IMR-90 (cell line): ENCODE results near the gene GLRX5. TPM values are rescaled to one million over a fixed set of nuclear protein-coding genes. Genes with fewer than 3 reads are reported as not detected.
A peak's percentile ranks its signal among the peaks of the same experiment; 100 is the strongest.

Experiments used
- ATAC-seq: fragments of 200-7000 bp; cut with Tn5 transposase; 2 replicates; pipeline ENCODE4 v1.9.1; 2020; ENCODE audit warnings: low read depth, mild to moderate bottlenecking, moderate library complexity
- BruUV-seq: library from RNA; stranded (reverse); fragments of 400-500 nt; replicated peaks from 2 replicates; lab custom pipeline; 2021; lab: Mats Ljungman, UMichigan
- CTCF ChIA-PET: fragments of 300-600 bp; formaldehyde crosslinking; extraction: SDS; loops from one replicate; lab custom pipeline; 2021; ENCODE audit warnings: antibody characterized with exemption; lab: Yijun Ruan, JAX
- POLR2A ChIA-PET: fragments of 300-600 bp; sonication (Branson Sonifier 250); formaldehyde crosslinking; loops from one replicate; lab custom pipeline; 2022; ENCODE audit warnings: antibody characterized with exemption; ENCODE audit not compliant: unreplicated experiment; lab: Charles Lee
- DNase-seq: peaks from one replicate; pipeline ENCODE4 v3.0.0; 2013
- H2AFZ ChIP-seq: replicated peaks from 2 replicates; pipeline ENCODE3; 2013; ENCODE audit warnings: low read length, mild to moderate bottlenecking; ENCODE audit not compliant: poor library complexity
- H2AK5ac ChIP-seq: 2 replicates; pipeline ENCODE4 v1.6.1; 2013; ENCODE audit warnings: low read depth, low read length, inconsistent platforms
- H2AK9ac ChIP-seq: replicated peaks from 2 replicates; pipeline ENCODE3; 2013; ENCODE audit warnings: mild to moderate bottlenecking, low read depth, low read length, moderate library complexity; ENCODE audit not compliant: poor library complexity
- H2BK120ac ChIP-seq: 2 replicates; pipeline ENCODE4 v1.6.1; 2013; ENCODE audit warnings: low read depth, low read length, inconsistent platforms
- H2BK15ac ChIP-seq: 3 replicates; pipeline ENCODE4 v1.6.1; 2013; ENCODE audit warnings: low read depth, low read length, inconsistent platforms
- H2BK20ac ChIP-seq: 2 replicates; pipeline ENCODE4 v1.6.1; 2013; ENCODE audit warnings: low read depth, mild to moderate bottlenecking, inconsistent platforms, low read length, moderate library complexity
- H2BK5ac ChIP-seq: 2 replicates; pipeline ENCODE4 v1.6.1; 2013; ENCODE audit warnings: mild to moderate bottlenecking, low read depth, low read length, inconsistent platforms; ENCODE audit not compliant: poor library complexity, severe bottlenecking
- H3K14ac ChIP-seq: replicated peaks from 2 replicates; pipeline ENCODE4 v1.6.1; 2013; ENCODE audit warnings: low read depth, low read length, inconsistent platforms
- H3K18ac ChIP-seq: 2 replicates; pipeline ENCODE4 v1.6.1; 2013; ENCODE audit warnings: low read depth, low read length, control low read depth
- H3K23ac ChIP-seq: 2 replicates; pipeline ENCODE4 v1.6.1; 2013; ENCODE audit warnings: low read depth, low read length, inconsistent platforms
- H3K27ac ChIP-seq: 2 replicates; pipeline ENCODE4 v1.5.1; 2013; ENCODE audit warnings: mild to moderate bottlenecking, control low read depth, low read length; ENCODE audit not compliant: insufficient read depth
- H3K27me3 ChIP-seq: 2 replicates; pipeline ENCODE4 v1.6.1; 2013; ENCODE audit warnings: low read length; ENCODE audit not compliant: control insufficient read depth, insufficient read depth
- H3K36me3 ChIP-seq: 2 replicates; pipeline ENCODE4 v1.6.1; 2013; ENCODE audit warnings: low read length, mixed read lengths; ENCODE audit not compliant: control insufficient read depth, insufficient read depth
- H3K4ac ChIP-seq: 2 replicates; pipeline ENCODE4 v1.6.1; 2013; ENCODE audit warnings: low read depth, low read length, inconsistent platforms
- H3K4me1 ChIP-seq: 2 replicates; pipeline ENCODE4 v1.6.1; 2013; ENCODE audit warnings: low read length, mixed read lengths; ENCODE audit not compliant: control insufficient read depth, insufficient read depth
- H3K4me2 ChIP-seq: 2 replicates; pipeline ENCODE4 v1.6.1; 2013; ENCODE audit warnings: low read depth, mild to moderate bottlenecking, control low read depth, low read length, moderate library complexity
- H3K4me3 ChIP-seq: 2 replicates; pipeline ENCODE4 v1.5.1; 2013; ENCODE audit warnings: low read depth, mild to moderate bottlenecking, control low read depth, low read length, moderate library complexity; ENCODE audit not compliant: insufficient read depth
- H3K56ac ChIP-seq: 2 replicates; pipeline ENCODE4 v1.6.1; 2013; ENCODE audit warnings: low read length, inconsistent platforms; ENCODE audit not compliant: insufficient read depth; ENCODE audit errors: extremely low read depth
- H3K79me1 ChIP-seq, 2 experiments: 2 replicates each; pipeline ENCODE4 v1.6.1; 2013; ENCODE audit warnings: low read length in 2 of 2, inconsistent platforms in 1 of 2, low read depth in 1 of 2
- H3K9ac ChIP-seq: 2 replicates; pipeline ENCODE4 v1.6.1; 2013; ENCODE audit warnings: low read depth, low read length, control low read depth
- H3K9me1 ChIP-seq: 2 replicates; pipeline ENCODE4 v1.6.1; 2013; ENCODE audit warnings: low read length, inconsistent platforms; ENCODE audit not compliant: insufficient read depth
- H3K9me3 ChIP-seq: 2 replicates; pipeline ENCODE4 v1.6.1; 2013; ENCODE audit warnings: low read length; ENCODE audit not compliant: control insufficient read depth, insufficient read depth
- H4K20me1 ChIP-seq: 2 replicates; pipeline ENCODE4 v1.6.1; 2013; ENCODE audit warnings: low read length, inconsistent platforms; ENCODE audit not compliant: insufficient read depth
- H4K5ac ChIP-seq: 2 replicates; pipeline ENCODE4 v1.6.1; 2013; ENCODE audit warnings: mild to moderate bottlenecking, low read depth, low read length, control low read depth
- H4K8ac ChIP-seq, 2 experiments: 2 replicates each; pipeline ENCODE4 v1.6.1; 2013; ENCODE audit warnings: low read depth in 2 of 2, low read length in 2 of 2, control low read depth in 1 of 2, inconsistent platforms in 1 of 2
- H4K91ac ChIP-seq: 2 replicates; pipeline ENCODE4 v1.6.1; 2013; ENCODE audit warnings: low read depth, low read length, inconsistent platforms; ENCODE audit not compliant: insufficient read depth
- CEBPB ChIP-seq: IDR thresholded peaks from 2 replicates; pipeline ENCODE4 v1.6.1; 2012; ENCODE audit warnings: low read depth, low read length, improper control_type of control experiment
- MAFK ChIP-seq: IDR thresholded peaks from 2 replicates; pipeline ENCODE4 v1.6.1; 2012; ENCODE audit warnings: low read depth, low read length, improper control_type of control experiment
- MAZ ChIP-seq: IDR thresholded peaks from 2 replicates; pipeline ENCODE4 v1.6.1; 2012; ENCODE audit warnings: low read depth, mild to moderate bottlenecking, low read length, improper control_type of control experiment, moderate library complexity, borderline replicate concordance
- NFE2L2 ChIP-seq: fragments of 150-350 bp; IDR thresholded peaks from 2 replicates; pipeline ENCODE4 v1.6.1; 2016; ENCODE audit warnings: low read depth, mild to moderate bottlenecking, low read length
- RAD21 ChIP-seq: IDR thresholded peaks from 2 replicates; pipeline ENCODE4 v1.6.1; 2012; ENCODE audit warnings: low read length, improper control_type of control experiment
- RCOR1 ChIP-seq: IDR thresholded peaks from 2 replicates; pipeline ENCODE4 v1.6.1; 2012; ENCODE audit warnings: mild to moderate bottlenecking, low read length, improper control_type of control experiment; ENCODE audit not compliant: insufficient replicate concordance
- WGBS, 2 experiments: methylation state at CpG; one replicate each; pipeline versions ENCODE4 v1.1.5 to v1.1.7; 2013; ENCODE audit warnings: missing lambda C conversion rate in 2 of 2; ENCODE audit not compliant: insufficient read length in 1 of 2; ENCODE audit errors: extremely low coverage in 2 of 2; 5-methylcytosine and 5-hydroxymethylcytosine counted together
- dilution Hi-C: fragments of 300-500 bp; cut with HindIII; formaldehyde crosslinking; loops from one replicate; pipeline ENCODE4 v1.14.3; 2018; ENCODE audit warnings: low sequenced_read_pairs; ENCODE audit not compliant: unreplicated experiment
- in situ Hi-C: fragments of 300-500 bp; cut with MboI; formaldehyde crosslinking; loops from 3 replicates; pipeline ENCODE4 v1.14.3; 2019; ENCODE audit warnings: low sequenced_read_pairs, inconsistent platforms, mixed read lengths
- intact Hi-C: fragments of 100-400 bp; cut with micrococcal nuclease; formaldehyde crosslinking; loops from 2 replicates; pipeline ENCODE4 v1.10.0; 2022
- polyA plus RNA-seq, 3 experiments: library from polyadenylated mRNA; depleted of rRNA; stranded (reverse); fragments of >200 nt; gene quantifications; 2 replicates each; pipeline ENCODE4 v1.2.3, GENCODE V29; 2012; ENCODE audit warnings: low replicate concordance in 1 of 3
- total RNA-seq: library from RNA; depleted of rRNA; stranded (reverse); fragments of >200 nt; gene quantifications from 2 replicates; pipeline ENCODE4 v1.2.3, GENCODE V29; 2012
- TF ChIP-seq, protein P1 (sequence below): fragments of 150-350 bp; IDR thresholded peaks from 2 replicates; pipeline ENCODE4 v1.6.1; 2016; ENCODE audit warnings: low read depth, mild to moderate bottlenecking, low read length, moderate library complexity, borderline replicate concordance
- TF ChIP-seq, protein P2 (sequence below): fragments of 150-350 bp; IDR thresholded peaks from 2 replicates; pipeline ENCODE4 v1.6.1; 2017; ENCODE audit warnings: mild to moderate bottlenecking, antibody characterized with exemption, low read length, low read depth

The GLRX5 gene
- total and polyA plus RNA-seq, 2 of the 4 experiments (the other 2 are of a cell fraction), result 32.4 to 40.4 TPM

DNA sequence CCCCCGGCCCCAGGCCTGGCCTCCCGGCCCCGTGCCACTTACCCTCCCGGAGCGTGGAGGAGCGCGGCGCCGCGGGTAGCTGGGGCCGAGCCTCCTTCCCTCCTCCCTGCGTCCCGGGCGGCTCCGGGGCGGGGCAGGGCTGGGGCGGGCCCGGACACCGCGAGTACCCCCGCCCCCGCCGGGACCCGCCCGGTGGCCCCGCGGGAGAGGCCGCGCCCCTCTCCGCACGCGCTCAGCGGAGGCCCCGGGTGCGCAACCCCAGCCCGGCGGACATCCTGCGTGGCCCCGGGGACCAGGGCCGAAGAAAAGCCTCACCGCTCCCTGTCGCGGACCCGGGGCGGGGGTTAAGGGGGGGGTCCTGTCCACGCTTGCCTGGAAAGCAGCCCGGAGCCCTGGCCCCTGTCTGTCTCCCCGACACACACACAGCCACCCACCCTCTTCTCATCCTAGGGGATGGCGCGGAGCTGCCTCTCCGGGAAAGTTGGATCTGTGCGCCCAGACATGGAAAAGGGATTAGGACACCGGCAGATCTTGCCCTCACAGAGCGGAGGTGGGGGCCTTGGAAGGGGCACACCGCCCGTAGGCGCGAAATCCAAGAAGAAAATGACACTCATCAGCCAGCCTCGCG lies 18.2 kb upstream of the GLRX5 start, which contains the start of gene SYNE3:
SYNE3 (minus strand) TSS at position 97 of the 628 bp plus-strand sequence. CDS start 40,829 bp downstream, outside the sequence.
- Histone ChIP-seq H3K9me1 (peaks cover 21% of the 10 kb centered on the region), H4K20me1 (no peaks in the 10 kb centered on the region), H3K4me1 (peaks cover 34% of the 10 kb centered on the region), H3K9me3 (no peaks in the 10 kb centered on the region), H3K36me3 (no peaks in the 10 kb centered on the region), H2BK20ac (peak within 1 kb of the TSS; percentile 60; the same call in 1 of the 2 replicates), H2BK5ac (peak within 1 kb of the TSS; percentile 3), H4K91ac (peak within 1 kb of the TSS; percentile 52), H2AK9ac (peak within 1 kb of the TSS; percentile 96), H3K79me1 (peaks cover 6 to 39% of the 10 kb centered on the region in 2 experiments; a peak in 3 of 4 replicates), H4K5ac (peak within 1 kb of the TSS; percentile 19; the same call in 1 of the 2 replicates), H2BK15ac (peak within 1 kb of the TSS; percentile 46; the same call in 1 of the 3 replicates), H2BK120ac (peak within 1 kb of the TSS; percentile 72), H2AK5ac (peak within 1 kb of the TSS; percentile 89), H3K9ac (peak within 1 kb of the TSS; percentile 51), H3K18ac (peak within 1 kb of the TSS; percentile 39; the same call in 1 of the 2 replicates), H4K8ac (peak within 1 kb of the TSS; percentile 42 to 79; a peak in 2 of 4 replicates), H3K4me3 (peak within 1 kb of the TSS; percentile 25), H3K27me3 (no peaks in the 10 kb centered on the region), H3K14ac (peak within 1 kb of the TSS; percentile 89), H3K56ac (peak within 1 kb of the TSS; percentile 14; the same call in 1 of the 2 replicates), H3K4me2 (peak within 1 kb of the TSS; percentile 75), H2AFZ (peak within 1 kb of the TSS; percentile 88), H3K27ac (peak within 1 kb of the TSS; percentile 25), H3K23ac (peak within 1 kb of the TSS; percentile 71), H3K4ac (peak within 1 kb of the TSS; percentile 87)
- 40% methylated on average over 2 of the region's 60 CpGs; no CpG with 5 or more reads in 1 of the 2 experiments for WGBS, 2 experiments
- dilution Hi-C loops (no loop called here), intact Hi-C loops (no loop called here), in situ Hi-C loops (loop anchor here (25.0 kb wide), 1 partner anchor 379 kb away; no protein-coding TSS in a partner anchor)
- no peak for TF ChIP-seq RAD21
- no peak for TF ChIP-seq RCOR1
- no peak; the same call in 1 of the 2 replicates for TF ChIP-seq MAZ
- no peak for TF ChIP-seq CEBPB
- no peak for TF ChIP-seq NFE2L2
- TF ChIP-seq, protein P1, sequence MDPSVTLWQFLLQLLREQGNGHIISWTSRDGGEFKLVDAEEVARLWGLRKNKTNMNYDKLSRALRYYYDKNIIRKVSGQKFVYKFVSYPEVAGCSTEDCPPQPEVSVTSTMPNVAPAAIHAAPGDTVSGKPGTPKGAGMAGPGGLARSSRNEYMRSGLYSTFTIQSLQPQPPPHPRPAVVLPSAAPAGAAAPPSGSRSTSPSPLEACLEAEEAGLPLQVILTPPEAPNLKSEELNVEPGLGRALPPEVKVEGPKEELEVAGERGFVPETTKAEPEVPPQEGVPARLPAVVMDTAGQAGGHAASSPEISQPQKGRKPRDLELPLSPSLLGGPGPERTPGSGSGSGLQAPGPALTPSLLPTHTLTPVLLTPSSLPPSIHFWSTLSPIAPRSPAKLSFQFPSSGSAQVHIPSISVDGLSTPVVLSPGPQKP, result no peak
- TF ChIP-seq, protein P2, sequence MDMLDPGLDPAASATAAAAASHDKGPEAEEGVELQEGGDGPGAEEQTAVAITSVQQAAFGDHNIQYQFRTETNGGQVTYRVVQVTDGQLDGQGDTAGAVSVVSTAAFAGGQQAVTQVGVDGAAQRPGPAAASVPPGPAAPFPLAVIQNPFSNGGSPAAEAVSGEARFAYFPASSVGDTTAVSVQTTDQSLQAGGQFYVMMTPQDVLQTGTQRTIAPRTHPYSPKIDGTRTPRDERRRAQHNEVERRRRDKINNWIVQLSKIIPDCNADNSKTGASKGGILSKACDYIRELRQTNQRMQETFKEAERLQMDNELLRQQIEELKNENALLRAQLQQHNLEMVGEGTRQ, result no peak
- TF ChIP-seq MAFK, result no peak
- ChIA-PET CTCF (interaction anchor here (0.8 to 2.3 kb wide), 2 partner anchors 8 to 11 kb away, joined by 3 to 7 read pairs; no protein-coding TSS in a partner anchor), POLR2A (interaction anchor here (0.6 to 0.7 kb wide), 2 partner anchors 17 to 30 kb away, joined by 3 to 8 read pairs; no protein-coding TSS in a partner anchor)
- ATAC-seq, result peak; percentile 89
- DNase-seq, result no peak
- BruUV-seq, result no TSS peak
